Stimulated activated CD4-positive, alpha-beta T cell treated with anti-CD3 and anti-CD28 coated beads, Interleukin-1b, Interleukin-23, amount 100 ng/mL, for 4 hours (primary cell): Measurements from ENCODE around the gene SLC22A8.
"Not testable (repeated sequence)": the region's sequence is repeated elsewhere in the genome, so short reads cannot be mapped to it uniquely, and the experiment has no call there.

Source experiments
- DNase-seq, 2 donors: peaks; one replicate each; pipeline ENCODE4 v3.0.0-alpha.2; 2020; ENCODE audit warnings: low read depth in 2 of 2

SLC22A8 gene

DNA sequence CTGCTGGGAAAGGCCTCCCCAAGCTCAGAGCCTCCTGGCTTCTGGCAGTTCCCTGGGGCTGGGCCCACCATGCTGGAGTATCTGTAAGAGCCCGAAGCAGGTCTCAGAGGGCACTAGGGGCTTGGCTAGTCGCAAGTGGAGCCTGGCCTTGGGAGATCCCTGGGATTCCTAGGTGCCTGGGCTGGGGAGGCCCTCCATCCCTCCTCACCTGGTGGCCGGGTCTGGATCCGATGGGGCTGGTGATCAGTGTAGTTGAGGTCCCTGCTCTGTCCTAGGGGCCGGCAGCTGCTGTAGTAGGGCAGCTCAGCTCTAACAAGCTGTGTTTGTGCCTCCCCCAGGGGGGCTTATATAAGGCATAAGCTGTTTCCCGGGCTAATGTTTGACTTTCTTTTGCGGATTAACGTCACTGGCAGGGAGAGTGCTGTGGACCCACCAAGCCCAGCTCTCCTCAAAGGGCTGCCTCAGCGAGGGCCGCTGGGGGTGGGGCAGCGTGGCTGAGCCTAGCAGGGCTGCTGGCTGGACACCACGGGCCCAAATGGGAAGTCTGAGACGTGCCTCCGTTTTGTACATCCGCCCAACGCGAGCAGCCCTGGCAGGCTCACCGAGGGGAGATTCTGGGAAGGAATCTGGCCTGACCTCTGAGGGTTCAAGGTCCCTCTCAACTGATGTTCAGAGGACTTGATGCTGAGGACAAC, at the start of gene SLC22A8:
Gene SLC22A8, minus strand, starts transcription at position 321 of the 695 bp plus-strand sequence. CDS start 883 bp downstream, outside the sequence.
- DNase-seq, result no peak

DNA sequence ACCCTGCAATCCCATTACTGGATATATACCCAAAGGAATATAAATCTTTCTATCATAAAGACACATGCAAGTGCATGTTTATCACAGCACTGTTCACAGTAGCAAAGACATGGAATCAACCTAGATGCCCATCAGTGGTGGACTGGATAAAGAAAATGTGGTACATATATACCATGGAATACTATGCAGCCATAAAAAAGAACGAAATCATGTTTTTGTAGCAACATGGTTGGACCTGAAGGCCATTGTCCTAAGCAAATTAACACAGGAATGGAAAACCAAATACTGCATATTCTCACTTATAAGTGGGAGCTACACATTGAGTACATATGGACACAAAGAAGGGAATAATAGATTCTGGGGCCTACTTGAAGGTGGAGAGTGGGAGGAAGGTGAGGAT, 30.6 kb upstream of the SLC22A8 start:
- not testable (repeated sequence) for DNase-seq

DNA sequence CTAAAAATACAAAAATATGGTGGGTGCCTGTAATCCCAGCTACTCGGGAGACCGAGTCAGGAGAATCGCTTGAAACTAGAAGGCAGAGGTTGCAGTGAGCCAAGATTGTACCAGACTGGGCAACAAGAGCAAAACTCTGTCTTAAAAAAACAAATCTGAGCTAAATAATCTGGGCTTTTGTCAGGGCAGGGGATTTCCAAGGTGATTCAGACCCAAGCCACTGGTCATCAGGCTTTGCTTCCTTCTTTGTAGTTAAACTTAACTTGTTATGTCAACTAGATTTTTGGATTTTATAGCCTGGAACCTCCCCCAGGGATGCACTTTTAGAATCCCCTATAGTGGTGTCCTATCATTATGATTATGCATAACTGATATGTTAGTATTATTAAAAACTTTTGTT, 27.0 kb upstream of the SLC22A8 start:
- DNase-seq, result no peak

GRCh38 chr11:63032457-63032856, 16.8 kb upstream of the SLC22A8 start:
- no peak for DNase-seq

GRCh38 chr11:63023841-63024648, 8.4 kb upstream of the SLC22A8 start:
- peak; percentile 84 to 88 for DNase-seq

DNA sequence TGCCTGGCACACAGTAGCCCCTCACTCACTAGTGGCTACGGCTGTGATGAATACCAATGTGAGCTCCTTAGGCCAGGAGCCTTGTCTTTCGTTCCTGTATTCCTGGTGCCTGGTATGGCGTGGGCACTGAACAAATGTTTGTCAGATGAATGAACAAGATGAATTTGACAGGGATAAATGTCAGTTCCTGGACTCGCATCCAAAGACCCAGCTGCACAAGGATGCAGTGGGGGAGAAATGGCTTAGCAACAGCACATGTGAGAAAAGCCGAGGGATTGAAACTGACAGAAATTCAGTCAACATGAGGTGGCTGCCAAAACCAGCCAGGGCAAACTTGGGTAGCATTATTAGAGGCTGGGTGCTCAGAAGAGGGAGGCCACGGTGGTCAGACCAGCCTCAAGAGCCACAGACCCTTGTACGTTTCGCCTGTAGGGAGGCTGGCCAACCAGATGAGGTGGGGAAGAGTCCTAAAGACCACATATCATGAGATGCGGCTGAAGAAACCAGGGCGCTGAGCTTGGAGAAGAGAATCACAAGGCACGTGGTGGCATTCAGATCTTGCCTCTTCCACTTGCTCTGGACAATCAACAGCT, 7.7 kb upstream of the SLC22A8 start:
- no peak for DNase-seq

GRCh38 chr11:63022441-63022840, 6.8 kb upstream of the SLC22A8 start:
- DNase-seq, result no peak

DNA sequence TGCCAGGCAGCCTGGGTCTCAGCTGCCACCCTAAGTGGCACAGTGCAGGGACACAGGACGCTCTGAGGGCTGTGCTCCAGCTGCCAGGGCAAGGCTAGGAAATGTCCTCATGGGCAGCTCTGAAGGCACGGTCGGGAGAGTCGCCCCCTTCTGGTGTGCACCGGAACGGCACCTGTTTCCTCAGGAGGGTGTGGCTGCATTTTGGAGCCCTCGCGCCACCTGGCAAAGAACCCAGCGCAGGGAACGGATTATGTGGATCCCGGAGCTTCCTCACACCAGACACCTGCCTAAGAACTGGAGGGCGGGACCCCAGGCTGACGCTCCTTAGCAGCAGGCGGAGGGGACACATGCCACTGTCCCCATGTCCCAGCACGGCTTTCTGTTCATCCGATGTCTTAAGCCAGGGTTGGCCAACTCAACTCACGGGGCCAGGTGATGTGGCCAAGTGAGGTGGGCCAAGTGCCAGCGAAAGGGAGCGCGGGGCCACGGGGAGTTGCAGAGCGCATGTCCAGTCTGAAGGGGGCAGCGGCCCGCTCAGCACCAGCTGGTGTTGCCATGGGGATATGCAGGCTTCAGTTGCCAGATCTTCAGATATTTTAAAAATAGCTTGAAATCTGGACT, 5.1 kb upstream of the SLC22A8 start:
- DNase-seq, result peak in 1 of 2 donors; percentile 26

DNA sequence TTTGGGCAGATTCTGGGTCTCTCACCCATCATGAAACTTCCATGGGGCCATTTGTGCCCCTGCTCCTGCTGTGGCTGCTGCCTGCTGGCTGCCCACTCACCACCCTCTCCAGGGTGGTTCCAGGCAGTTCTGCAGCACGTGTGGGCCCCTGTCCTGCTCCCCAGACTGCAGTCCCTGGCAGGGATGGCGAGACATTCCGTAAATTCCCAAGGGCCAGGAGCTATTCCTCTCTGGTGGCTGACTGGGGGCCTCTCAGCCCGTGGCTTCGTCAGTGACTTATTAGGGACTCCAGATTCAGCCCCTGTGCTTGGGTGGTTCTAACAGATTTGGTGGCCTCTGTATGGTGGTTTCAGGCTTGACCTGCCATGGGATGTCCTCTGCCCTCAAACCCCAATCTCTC, 3.9 kb upstream of the SLC22A8 start:
- DNase-seq, result no peak

GRCh38 chr11:63017306-63017974, 1.8 kb upstream of the SLC22A8 start:
- no peak for DNase-seq

- no peak for DNase-seq
Measured at GRCh38 chr11:63014408-63015055, 1.1 kb downstream of the SLC22A8 start.

GRCh38 chr11:63012839-63013238, 2.8 kb downstream of the SLC22A8 start:
- DNase-seq, result no peak

GRCh38 chr11:63012430-63012829, 3.2 kb downstream of the SLC22A8 start:
- no peak for DNase-seq

DNA sequence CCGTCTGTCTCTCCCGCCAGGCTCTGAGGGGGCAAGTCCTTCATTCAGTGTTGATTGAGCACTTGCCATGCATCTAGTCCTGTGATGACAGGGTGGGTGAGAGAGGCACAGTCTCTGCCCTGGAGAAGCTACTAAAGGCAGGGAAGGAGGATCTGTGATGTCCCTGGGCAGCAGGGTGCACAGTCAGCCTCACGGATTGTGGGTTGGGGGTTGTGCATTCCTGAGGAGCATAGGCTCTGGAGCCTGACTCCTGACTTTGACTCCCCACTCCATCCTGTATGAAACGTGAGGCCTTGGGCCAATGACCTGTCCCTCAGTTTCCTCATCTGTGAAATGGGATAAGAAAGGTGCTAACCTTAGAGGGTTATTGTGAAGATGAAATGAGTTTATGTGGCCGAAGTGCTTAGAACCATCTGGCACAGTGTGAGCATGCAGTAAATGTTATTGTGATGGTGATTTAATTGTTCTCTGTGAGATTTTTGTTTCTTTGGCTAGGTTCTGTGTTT, 4.7 kb downstream of the SLC22A8 start:
- DNase-seq, result no peak

DNA sequence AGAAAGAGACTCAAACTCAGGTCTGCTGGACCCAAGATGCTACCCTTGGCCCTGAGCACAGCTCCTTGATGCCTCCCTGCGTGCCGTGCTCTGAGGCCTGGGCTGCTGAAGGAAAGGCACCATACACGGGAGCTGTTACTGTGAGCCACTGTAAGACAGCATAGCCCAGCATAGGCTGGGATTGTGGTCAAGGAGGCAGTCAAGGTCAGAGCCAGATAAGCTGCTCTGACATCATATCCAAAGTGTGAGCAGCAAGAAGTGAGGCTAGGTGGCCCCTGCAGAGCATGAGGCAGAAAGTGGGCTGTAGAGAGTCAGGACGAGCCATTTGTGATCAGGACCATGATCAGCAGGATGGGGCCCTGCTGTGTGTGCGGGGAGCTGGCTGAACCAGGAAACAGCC, 7.7 kb downstream of the SLC22A8 start:
- DNase-seq, result no peak

DNA sequence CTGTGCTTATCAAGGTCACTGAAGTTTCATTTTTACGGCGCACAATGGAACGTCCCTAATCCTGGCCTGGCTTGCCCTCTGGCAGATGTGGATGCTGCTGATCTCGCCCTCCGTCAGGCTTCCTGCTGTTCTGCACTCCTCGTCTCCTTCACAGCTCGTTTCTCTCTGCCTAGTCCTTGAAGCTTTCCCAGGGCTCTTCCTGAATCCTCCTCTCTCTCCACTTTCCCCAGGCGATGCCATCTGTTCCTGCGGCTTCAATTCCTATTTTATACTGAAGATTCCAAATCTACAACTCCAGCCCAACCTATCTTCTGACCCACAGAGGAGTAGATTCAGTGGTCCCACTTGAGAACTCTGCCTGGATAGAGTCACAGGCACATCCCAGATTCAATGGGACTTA, 14.2 kb downstream of the SLC22A8 start:
- no peak for DNase-seq

DNA sequence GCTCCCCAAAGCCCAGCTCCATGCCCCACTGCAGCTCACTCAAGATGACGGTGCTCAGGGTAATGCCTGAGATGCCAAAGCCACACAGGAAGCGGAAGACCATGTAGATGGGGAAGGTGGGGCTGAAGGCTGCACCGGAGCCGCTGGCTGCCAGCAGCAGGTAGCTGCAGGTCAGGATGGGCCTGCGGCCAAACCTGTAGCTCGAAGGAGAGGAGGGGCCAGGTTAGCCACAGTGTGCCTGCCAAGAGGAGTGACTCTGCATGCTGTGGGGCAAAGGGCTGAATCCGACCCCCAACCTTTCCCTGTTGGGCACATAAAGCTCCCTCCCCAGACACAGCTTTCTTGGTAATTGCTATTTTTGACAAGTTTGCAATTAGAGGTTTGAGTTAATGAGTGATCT, 16.0 kb downstream of the SLC22A8 start:
- DNase-seq, result no peak

- no peak for DNase-seq
Measured at GRCh38 chr11:62999156-62999555, 16.5 kb downstream of the SLC22A8 start.

GRCh38 chr11:62996271-62996670, 19.4 kb downstream of the SLC22A8 start:
- DNase-seq, result no peak

- DNase-seq, result no peak
Measured at GRCh38 chr11:62994775-62995174, 20.9 kb downstream of the SLC22A8 start.

GRCh38 chr11:62988276-62988675, 27.4 kb downstream of the SLC22A8 start:
- DNase-seq, result no peak
